Subcutaneous adipose tissue (tissue), 4 donors: ENCODE results near the gene SLC23A3. TPM values are rescaled to one million over a fixed set of nuclear protein-coding genes. Genes with fewer than 3 reads are reported as not detected.

Experiments used
- total RNA-seq, 4 donors: library from RNA; depleted of rRNA; stranded (reverse); fragments of >200 nt; gene quantifications; one replicate each; pipeline ENCODE4 v1.1.0, GENCODE V29; 2016
- TF ChIP-seq, protein P1 (sequence below): fragments of 450-650 bp; IDR thresholded peaks from one replicate; pipeline ENCODE4 v1.5.1; 2016; ENCODE audit warnings: low read depth, mild to moderate bottlenecking, control low read depth, antibody characterized with exemption, moderate library complexity

Gene SLC23A3
- total RNA-seq, 4 donors from 2014 or later: 0.38 to 0.82 (median 0.67) TPM

DNA sequence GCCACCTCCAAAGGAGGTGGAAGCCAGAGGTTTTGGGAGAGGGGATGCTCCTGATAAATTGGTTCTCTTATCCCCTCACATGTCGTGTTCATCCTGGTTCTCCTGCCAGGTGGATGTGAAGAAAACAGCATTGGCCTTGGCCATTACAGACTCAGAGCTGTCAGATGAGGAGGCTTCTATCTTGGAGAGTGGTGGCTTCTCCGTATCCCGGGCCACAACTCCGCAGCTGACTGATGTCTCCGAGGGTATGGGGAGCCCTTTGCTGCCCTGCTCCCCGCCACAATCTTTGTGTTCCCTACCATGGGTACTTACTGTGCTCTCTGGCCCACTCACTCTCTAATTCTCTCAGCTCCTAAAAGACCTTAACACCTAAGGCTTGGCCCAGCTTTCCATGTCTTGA lies 11.7 kb upstream of the SLC23A3 start:
- TF ChIP-seq, protein P1, sequence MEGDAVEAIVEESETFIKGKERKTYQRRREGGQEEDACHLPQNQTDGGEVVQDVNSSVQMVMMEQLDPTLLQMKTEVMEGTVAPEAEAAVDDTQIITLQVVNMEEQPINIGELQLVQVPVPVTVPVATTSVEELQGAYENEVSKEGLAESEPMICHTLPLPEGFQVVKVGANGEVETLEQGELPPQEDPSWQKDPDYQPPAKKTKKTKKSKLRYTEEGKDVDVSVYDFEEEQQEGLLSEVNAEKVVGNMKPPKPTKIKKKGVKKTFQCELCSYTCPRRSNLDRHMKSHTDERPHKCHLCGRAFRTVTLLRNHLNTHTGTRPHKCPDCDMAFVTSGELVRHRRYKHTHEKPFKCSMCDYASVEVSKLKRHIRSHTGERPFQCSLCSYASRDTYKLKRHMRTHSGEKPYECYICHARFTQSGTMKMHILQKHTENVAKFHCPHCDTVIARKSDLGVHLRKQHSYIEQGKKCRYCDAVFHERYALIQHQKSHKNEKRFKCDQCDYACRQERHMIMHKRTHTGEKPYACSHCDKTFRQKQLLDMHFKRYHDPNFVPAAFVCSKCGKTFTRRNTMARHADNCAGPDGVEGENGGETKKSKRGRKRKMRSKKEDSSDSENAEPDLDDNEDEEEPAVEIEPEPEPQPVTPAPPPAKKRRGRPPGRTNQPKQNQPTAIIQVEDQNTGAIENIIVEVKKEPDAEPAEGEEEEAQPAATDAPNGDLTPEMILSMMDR: no peak

DNA sequence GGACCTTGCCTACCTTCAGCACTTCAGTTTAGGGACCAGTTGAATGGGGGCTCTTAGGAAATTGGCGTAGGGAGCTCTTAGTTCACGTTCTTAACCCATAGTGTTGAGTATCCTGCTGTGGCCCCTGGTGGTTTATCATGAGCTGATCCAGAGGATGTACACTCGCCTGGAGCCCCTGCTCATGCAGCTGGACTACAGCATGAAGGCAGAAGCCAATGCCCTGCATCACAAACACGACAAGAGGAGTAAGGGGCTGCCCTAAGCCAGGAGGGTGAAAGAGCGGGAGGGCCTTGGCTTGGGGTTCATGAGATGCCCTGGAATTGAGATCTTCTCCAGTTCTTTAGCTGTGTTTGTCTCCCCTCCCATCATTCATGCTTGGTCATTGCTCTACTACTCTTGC lies 11.1 kb upstream of the SLC23A3 start:
- TF ChIP-seq, protein P1: no peak

DNA sequence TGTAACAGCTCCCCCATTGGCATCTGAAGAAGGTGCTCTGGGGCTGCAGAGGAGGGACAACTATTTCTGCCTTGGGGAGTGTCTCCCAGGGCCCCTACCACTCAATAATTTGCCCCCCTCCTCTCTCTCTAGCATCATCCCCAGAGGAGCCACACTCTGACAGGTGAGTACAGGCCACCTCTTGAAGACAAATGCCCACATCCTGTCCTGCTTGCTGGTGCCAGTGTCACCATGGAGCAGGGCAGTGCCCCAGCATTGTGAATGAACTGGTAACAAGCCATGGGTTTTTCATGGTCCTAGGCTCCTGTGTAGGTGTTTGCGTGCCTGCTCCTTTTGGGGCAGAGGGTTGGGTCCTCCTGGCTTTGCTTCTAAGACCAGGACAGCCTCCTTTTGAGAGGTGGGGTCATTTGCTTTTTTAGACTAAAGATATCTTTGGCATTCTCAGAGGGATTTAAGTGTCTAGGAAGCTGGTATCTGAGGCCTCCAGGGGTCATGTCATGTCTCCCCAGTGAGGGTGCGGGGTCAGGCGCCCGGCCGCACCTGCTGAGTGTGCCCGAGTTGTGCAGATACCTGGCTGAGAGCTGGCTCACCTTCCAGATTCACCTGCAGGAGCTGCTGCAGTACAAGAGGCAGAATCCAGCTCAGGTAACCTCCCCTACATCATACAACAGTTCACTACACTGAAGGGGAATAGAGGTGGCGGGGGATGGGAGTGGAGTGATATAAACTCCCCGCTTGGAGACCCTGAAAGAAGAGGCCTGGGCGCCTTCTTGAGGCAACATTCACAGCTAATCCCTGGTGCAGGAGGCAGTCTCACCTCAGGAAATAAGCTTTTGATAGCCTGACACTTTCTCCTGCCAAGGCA lies 10.0 kb upstream of the SLC23A3 start:
- TF ChIP-seq, protein P1: no peak

DNA sequence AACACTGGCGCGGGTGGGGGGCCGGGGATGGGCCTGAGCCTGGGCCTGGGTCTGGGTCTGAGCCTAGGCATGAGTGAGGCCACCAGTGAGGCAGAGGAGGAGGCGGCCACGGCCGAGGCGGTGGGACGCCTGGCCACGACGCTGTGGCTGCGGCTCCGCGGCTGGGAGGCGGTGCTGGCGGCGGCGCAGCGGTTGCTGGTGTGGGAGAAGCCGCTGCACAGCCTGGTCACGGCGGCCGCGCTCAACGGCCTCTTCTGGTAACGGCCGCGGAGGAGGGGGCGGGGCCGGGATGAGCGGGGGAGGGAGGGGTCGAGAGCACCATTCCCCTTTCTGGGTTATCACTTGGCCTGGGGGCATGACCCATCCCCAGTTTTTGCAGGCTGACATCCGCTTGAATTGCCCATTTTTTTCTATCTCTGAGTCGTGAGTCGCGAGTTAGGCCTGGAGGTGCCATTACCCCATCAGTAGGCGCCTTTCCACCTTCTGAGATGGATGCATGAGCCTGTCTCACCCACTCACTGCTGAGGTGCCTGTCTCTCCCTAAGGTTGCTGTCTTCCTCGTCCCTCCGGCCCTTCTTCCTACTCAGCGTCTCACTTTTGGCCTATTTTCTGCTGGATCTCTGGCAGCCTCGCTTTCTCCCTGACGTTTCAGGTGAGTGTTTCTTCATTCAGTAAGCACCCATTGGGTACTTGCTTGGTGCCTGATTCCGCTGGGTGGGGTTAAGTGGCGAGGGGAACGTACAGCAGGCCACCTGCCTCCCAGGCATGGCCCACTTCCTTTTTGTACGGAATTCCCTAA lies 8.7 kb upstream of the SLC23A3 start:
- TF ChIP-seq, protein P1: no peak

DNA sequence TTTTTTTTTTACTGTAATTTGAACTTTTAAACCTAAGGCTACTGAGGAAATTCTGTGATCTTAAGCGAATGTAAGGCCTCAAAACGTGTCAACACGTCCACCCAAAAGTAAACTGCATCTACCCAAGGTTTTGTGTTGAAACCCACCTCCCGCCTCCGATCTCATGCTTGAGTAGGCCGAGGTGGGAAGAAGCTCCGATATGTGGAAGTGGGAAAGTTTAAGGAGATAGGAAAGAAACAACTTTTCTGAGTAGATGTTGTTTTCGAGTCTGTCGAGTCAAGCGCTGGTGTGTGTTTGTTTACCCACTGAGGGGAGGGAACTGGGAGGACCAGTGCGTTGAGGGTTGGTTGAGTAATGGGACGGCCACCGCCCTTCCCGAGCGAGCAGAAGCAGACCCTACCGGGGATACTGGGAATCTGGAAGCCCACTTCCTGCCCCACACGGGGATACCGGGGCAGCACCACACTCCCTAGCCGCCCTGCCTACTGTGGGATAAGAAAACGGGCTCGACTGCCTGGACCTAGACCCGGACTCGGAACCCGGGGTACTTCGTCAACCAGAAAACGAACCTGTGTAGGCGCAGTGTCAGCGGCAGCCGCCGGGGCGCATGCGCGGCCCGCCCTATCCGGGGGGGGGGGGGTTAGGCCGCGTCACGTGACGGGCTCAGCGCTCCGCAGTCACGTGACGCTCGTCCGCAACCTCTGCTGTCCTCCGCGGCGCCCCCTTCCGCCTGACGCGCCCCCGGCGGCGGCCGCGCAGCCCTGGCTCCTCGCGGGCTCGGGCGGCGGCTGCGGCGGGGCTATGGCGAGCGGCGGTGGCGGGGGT lies 7.9 kb upstream of the SLC23A3 start, which contains the start of gene RETREG2:
RETREG2 (plus strand) TSS at position 724 of the 825 bp plus-strand sequence; CDS start at position 802, 78 bp downstream.
- TF ChIP-seq, protein P1: no peak

DNA sequence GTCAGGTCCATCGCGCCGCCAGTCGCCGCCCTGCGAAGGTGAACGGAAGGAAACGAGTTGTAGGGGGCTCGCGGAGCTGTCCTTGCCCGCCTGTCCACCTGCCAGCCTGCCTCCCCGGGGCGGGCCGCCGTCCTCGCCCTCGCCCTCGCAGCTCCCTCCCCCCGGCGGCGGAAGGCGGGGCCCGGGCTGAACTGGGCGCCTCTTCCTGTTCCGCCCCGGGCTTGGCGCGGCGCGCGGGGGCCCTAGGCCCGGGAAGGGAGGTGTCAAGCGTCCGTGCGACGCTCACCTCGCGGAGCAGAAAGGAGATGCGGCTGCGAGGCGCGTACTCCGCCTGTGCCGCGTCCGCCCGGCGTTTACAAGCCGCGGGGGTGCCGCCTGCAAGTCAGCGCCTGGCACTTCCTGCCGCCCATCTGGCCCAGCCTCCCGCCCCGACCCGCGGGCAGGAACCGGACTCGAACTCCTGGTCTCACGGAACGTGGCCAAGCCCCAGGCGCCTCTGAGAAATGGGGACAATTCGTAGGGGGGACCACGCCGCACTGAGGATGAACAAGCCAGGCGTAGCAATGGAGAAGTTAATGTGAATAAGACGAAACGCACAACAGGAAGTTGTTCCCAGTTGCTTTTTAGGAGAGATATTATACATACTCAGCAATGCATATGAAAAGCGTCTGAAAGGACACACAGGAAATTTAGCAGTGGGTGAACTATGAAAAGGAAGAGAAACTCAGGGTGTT lies 7.2 kb upstream of the SLC23A3 start, which contains the start of gene CNPPD1:
CNPPD1 (minus strand) TSS at position 108 of the 734 bp plus-strand sequence; CDS start at position 11, 97 bp downstream.
- TF ChIP-seq, protein P1: no peak
